Osteoblast (primary cell): Measurements from ENCODE around the gene SLC9A9. TPM values are rescaled to one million over a fixed set of nuclear protein-coding genes. Genes with fewer than 3 reads are reported as not detected.
"Not testable (repeated sequence)": the region's sequence is repeated elsewhere in the genome, so short reads cannot be mapped to it uniquely, and the experiment has no call there.

ENCODE experiments used
- DNase-seq: peaks from one replicate; pipeline ENCODE4 v3.0.0; 2011; ENCODE audit warnings: low spot score, mixed read lengths; ENCODE audit not compliant: insufficient read length; ENCODE audit errors: missing footprints
- H2AFZ ChIP-seq: 2 replicates; pipeline ENCODE4 v1.6.0; 2011; ENCODE audit warnings: mild to moderate bottlenecking, low read length
- H3K27ac ChIP-seq: 2 replicates; pipeline ENCODE4 v1.5.1; 2011; ENCODE audit warnings: mild to moderate bottlenecking, low read depth, low read length, moderate library complexity
- H3K27me3 ChIP-seq: 2 replicates; pipeline ENCODE4 v1.6.0; 2012; ENCODE audit warnings: mild to moderate bottlenecking, control low read depth, inconsistent platforms, low read length, moderate library complexity; ENCODE audit not compliant: insufficient read depth
- H3K36me3 ChIP-seq: 2 replicates; pipeline ENCODE4 v1.5.1; 2011; ENCODE audit warnings: mild to moderate bottlenecking, low read length, control low read depth, moderate library complexity; ENCODE audit not compliant: insufficient read depth
- H3K4me1 ChIP-seq: 2 replicates; pipeline ENCODE4 v1.5.1; 2011; ENCODE audit warnings: mild to moderate bottlenecking, low read length, control low read depth, moderate library complexity; ENCODE audit not compliant: insufficient read depth
- H3K4me2 ChIP-seq: 2 replicates; pipeline ENCODE4 v1.6.0; 2011; ENCODE audit warnings: mild to moderate bottlenecking, low read length; ENCODE audit not compliant: insufficient read depth
- H3K4me3 ChIP-seq: fragments of 200-600 bp; sonication (generic); 3 replicates; pipeline ENCODE4 v1.5.1; 2012; ENCODE audit warnings: mild to moderate bottlenecking, low read length, inconsistent platforms; ENCODE audit not compliant: insufficient read depth
- H3K79me2 ChIP-seq: 2 replicates; pipeline ENCODE4 v1.6.0; 2012; ENCODE audit warnings: mild to moderate bottlenecking, low read length, control low read depth, inconsistent platforms; ENCODE audit not compliant: insufficient read depth
- H3K9me3 ChIP-seq: 2 replicates; pipeline ENCODE4 v1.5.1; 2011; ENCODE audit warnings: low read depth, low read length, control low read depth
- H4K20me1 ChIP-seq: 2 replicates; pipeline ENCODE4 v1.6.0; 2012; ENCODE audit warnings: mild to moderate bottlenecking, low read length, control low read depth; ENCODE audit not compliant: insufficient read depth
- CTCF ChIP-seq: IDR thresholded peaks from 2 replicates; pipeline ENCODE4 v1.5.1; 2011; ENCODE audit warnings: mild to moderate bottlenecking, low read depth, low read length, moderate library complexity; ENCODE audit errors: extremely low read depth
- total RNA-seq: library from RNA; depleted of rRNA; stranded (reverse); fragments of >200 nt; gene quantifications from 2 replicates; pipeline ENCODE4 v1.2.3, GENCODE V29; 2012

The SLC9A9 gene
- total RNA-seq, 1 donor: 6.5 TPM

- no peak overlapping the region for H3K4me3 ChIP-seq
- no peak overlapping the region for H3K27ac ChIP-seq
- H2AFZ ChIP-seq: no peak overlapping the region
- no peak overlapping the region for H3K4me2 ChIP-seq
- H3K79me2 ChIP-seq: no peaks in the 10 kb centered on the region
- peaks cover 21% of the 10 kb centered on the region for H3K4me1 ChIP-seq
- H3K36me3 ChIP-seq: no peaks in the 10 kb centered on the region
- H3K9me3 ChIP-seq: no peaks in the 10 kb centered on the region
- no peak for TF ChIP-seq CTCF
- H3K27me3 ChIP-seq: no peaks in the 10 kb centered on the region
- DNase-seq: no peak
- H4K20me1 ChIP-seq: no peaks in the 10 kb centered on the region
Measured at GRCh38 chr3:143525408-143525807, 322.9 kb downstream of the SLC9A9 start.

- Histone ChIP-seq H3K27me3 (no peaks in the 10 kb centered on the region), H3K36me3 (no peaks in the 10 kb centered on the region), H4K20me1 (no peaks in the 10 kb centered on the region), H3K79me2 (no peaks in the 10 kb centered on the region), H3K4me2 (no peak overlapping the region), H3K27ac (no peak overlapping the region), H3K4me3 (no peak overlapping the region), H2AFZ (no peak overlapping the region), H3K4me1 (peaks cover 13% of the 10 kb centered on the region), H3K9me3 (no peaks in the 10 kb centered on the region)
- DNase-seq: no peak
- TF ChIP-seq CTCF: no peak
Measured at GRCh38 chr3:143521803-143522202, 326.5 kb downstream of the SLC9A9 start.

- H3K9me3 ChIP-seq, H3K27me3 ChIP-seq, DNase-seq, H3K4me3 ChIP-seq, H3K79me2 ChIP-seq, H3K27ac ChIP-seq, H3K36me3 ChIP-seq, H3K4me1 ChIP-seq, H2AFZ ChIP-seq, H4K20me1 ChIP-seq, H3K4me2 ChIP-seq: not testable (repeated sequence)
Measured at GRCh38 chr3:143517131-143517530, 331.1 kb downstream of the SLC9A9 start.

- no peaks in the 10 kb centered on the region for H3K79me2 ChIP-seq
- no peak overlapping the region for H2AFZ ChIP-seq
- H3K4me2 ChIP-seq: no peak overlapping the region
- no peak overlapping the region for H3K4me3 ChIP-seq
- H3K36me3 ChIP-seq: no peaks in the 10 kb centered on the region
- H3K27me3 ChIP-seq: no peaks in the 10 kb centered on the region
- peaks cover 5% of the 10 kb centered on the region for H3K4me1 ChIP-seq
- no peaks in the 10 kb centered on the region for H3K9me3 ChIP-seq
- H4K20me1 ChIP-seq: no peaks in the 10 kb centered on the region
- no peak overlapping the region for H3K27ac ChIP-seq
- TF ChIP-seq CTCF: no peak
- DNase-seq: no peak
Measured at GRCh38 chr3:143514874-143515273, 333.4 kb downstream of the SLC9A9 start.

- no peak for DNase-seq
- Histone ChIP-seq H3K36me3 (no peaks in the 10 kb centered on the region), H3K4me3 (no peak overlapping the region), H2AFZ (no peak overlapping the region), H4K20me1 (no peaks in the 10 kb centered on the region), H3K4me1 (peaks cover 5% of the 10 kb centered on the region), H3K4me2 (no peak overlapping the region), H3K27me3 (no peaks in the 10 kb centered on the region), H3K27ac (no peak overlapping the region), H3K79me2 (no peaks in the 10 kb centered on the region), H3K9me3 (no peaks in the 10 kb centered on the region)
- TF ChIP-seq CTCF: no peak
Measured at GRCh38 chr3:143514109-143514508, 334.2 kb downstream of the SLC9A9 start.
